B cell (primary cell): ENCODE data around the gene ACAD11. TPM values are rescaled to one million over a fixed set of nuclear protein-coding genes. Genes with fewer than 3 reads are reported as not detected.

Source experiments
- ATAC-seq: fragments of 200-7000 bp; cut with Tn5 transposase; one replicate; pipeline ENCODE4 v1.10.0; 2021; ENCODE audit warnings: low read depth, mild to moderate bottlenecking, moderate number of reproducible peaks, moderate library complexity
- CTCF ChIA-PET: fragments of 350-600 bp; sonication (Branson Sonifier 250); formaldehyde crosslinking; loops from one replicate; lab custom pipeline; 2021; ENCODE audit warnings: antibody characterized with exemption, inconsistent platforms; lab: Charles Lee
- POLR2A ChIA-PET: fragments of 350-600 bp; sonication (Branson Sonifier 250); formaldehyde crosslinking; loops from one replicate; lab custom pipeline; 2021; ENCODE audit warnings: antibody characterized with exemption; lab: Charles Lee
- DNase-seq: peaks from one replicate; pipeline ENCODE4 v3.0.0; 2013
- H2AFZ ChIP-seq: 2 replicates; pipeline ENCODE4 v1.6.1; 2012; ENCODE audit warnings: mild to moderate bottlenecking, low read depth, low read length; ENCODE audit not compliant: insufficient read depth, poor library complexity, severe bottlenecking
- H3K27ac ChIP-seq, 2 donors: 1 replicate in 1 of 2; 2 replicates in 1 of 2; pipeline ENCODE4 v1.5.1; 2012 to 2013; ENCODE audit warnings: low read length in 2 of 2, mild to moderate bottlenecking in 2 of 2, moderate library complexity in 1 of 2
- H3K27me3 ChIP-seq, 4 experiments: fragments of 200-600 bp in 1 of 4; sonication (generic) in 1 of 4; replicated peaks in 1 of 4; 1 replicate in 2 of 4; 2 replicates in 2 of 4; pipeline versions ENCODE4 v1.6.1 to v1.7.0; 2013 to 2016; ENCODE audit warnings: low read length in 3 of 4, mild to moderate bottlenecking in 2 of 4, mixed read lengths in 1 of 4, moderate library complexity in 1 of 4; ENCODE audit not compliant: insufficient read depth in 4 of 4, control insufficient read depth in 3 of 4; ENCODE audit errors: control extremely low read depth in 1 of 4
- H3K36me3 ChIP-seq, 2 experiments: replicated peaks in 1 of 2; 1 replicate in 1 of 2; 2 replicates in 1 of 2; pipeline versions ENCODE4 v1.6.1 to v1.7.1; 2013; ENCODE audit warnings: low read length in 1 of 2; ENCODE audit not compliant: insufficient read depth in 2 of 2, control insufficient read depth in 1 of 2; ENCODE audit errors: control extremely low read depth in 1 of 2, extremely low read depth in 1 of 2
- H3K4me1 ChIP-seq, 2 donors: fragments of 200-600 bp in 1 of 2; sonication (generic) in 1 of 2; 1 replicate in 1 of 2; 2 replicates in 1 of 2; pipeline versions ENCODE4 v1.5.1 to v1.6.1; 2013 to 2017; ENCODE audit warnings: low read length in 2 of 2; ENCODE audit not compliant: control insufficient read depth in 2 of 2, insufficient read depth in 2 of 2
- H3K4me2 ChIP-seq: replicated peaks from 2 replicates; pipeline ENCODE3; 2012; ENCODE audit warnings: mild to moderate bottlenecking, low read depth, low read length; ENCODE audit not compliant: poor library complexity, severe bottlenecking
- H3K4me3 ChIP-seq, 5 experiments: fragments of 200-600 bp in 1 of 5; sonication (generic) in 1 of 5; 1 replicate in 3 of 5; 2 replicates in 2 of 5; pipeline versions ENCODE4 v1.5.1 to v1.7.0; 2011 to 2016; ENCODE audit warnings: low read length in 4 of 5, mild to moderate bottlenecking in 4 of 5, low read depth in 2 of 5, control low read depth in 1 of 5, moderate library complexity in 1 of 5; ENCODE audit not compliant: insufficient read depth in 1 of 5; ENCODE audit errors: control extremely low read depth in 1 of 5, extremely low read depth in 1 of 5
- H3K79me2 ChIP-seq: fragments of 200-600 bp; sonication (generic); one replicate; pipeline ENCODE4 v1.6.0; 2016; ENCODE audit warnings: low read length; ENCODE audit not compliant: control insufficient read depth, insufficient read depth
- H3K9ac ChIP-seq: fragments of 200-600 bp; sonication (generic); 2 replicates; pipeline ENCODE4 v1.6.1; 2017; ENCODE audit warnings: mild to moderate bottlenecking, low read length, moderate library complexity
- H3K9me3 ChIP-seq, 3 donors: one replicate each; pipeline versions ENCODE4 v1.6.1 to v1.7.1; 2013; ENCODE audit warnings: low read length in 2 of 3; ENCODE audit not compliant: control insufficient read depth in 2 of 3, insufficient read depth in 1 of 3; ENCODE audit errors: control extremely low read depth in 1 of 3
- H4K20me1 ChIP-seq: 2 replicates; pipeline ENCODE4 v1.6.0; 2012; ENCODE audit warnings: mild to moderate bottlenecking, low read length; ENCODE audit not compliant: insufficient read depth, control insufficient read depth, poor library complexity, severe bottlenecking
- H3K27ac Mint-ChIP-seq: one replicate; pipeline ENCODE4 v1.8.0; 2021; ENCODE audit warnings: mixed read lengths
- H3K27me3 Mint-ChIP-seq: one replicate; pipeline ENCODE4 v1.8.0; 2021; ENCODE audit warnings: mixed read lengths
- H3K4me1 Mint-ChIP-seq: one replicate; pipeline ENCODE4 v1.8.0; 2021; ENCODE audit warnings: mixed read lengths
- H3K4me3 Mint-ChIP-seq: one replicate; pipeline ENCODE4 v1.8.0; 2021; ENCODE audit warnings: mixed read lengths
- H3K9me3 Mint-ChIP-seq: one replicate; pipeline ENCODE4 v1.8.0; 2022; ENCODE audit warnings: mixed read lengths; ENCODE audit not compliant: insufficient read depth
- EZH2 ChIP-seq: IDR thresholded peaks from 2 replicates; pipeline ENCODE4 v1.6.1; 2012; ENCODE audit warnings: borderline replicate concordance, low read depth, mild to moderate bottlenecking, moderate library complexity, low read length; ENCODE audit not compliant: insufficient read depth, poor library complexity, severe bottlenecking
- WGBS: methylation state at CpG from one replicate; pipeline ENCODE4 v1.1.5; 2013; ENCODE audit warnings: missing lambda C conversion rate; ENCODE audit not compliant: insufficient coverage; 5-methylcytosine and 5-hydroxymethylcytosine counted together
- intact Hi-C: fragments of 100-400 bp; cut with micrococcal nuclease; formaldehyde crosslinking; loops from one replicate; pipeline ENCODE4 v1.10.0; 2022
- polyA plus RNA-seq: library from polyadenylated mRNA; depleted of rRNA; stranded (reverse); fragments of >200 nt; gene quantifications from 2 replicates; pipeline ENCODE4 v1.2.3, GENCODE V29; 2012
- total RNA-seq, 2 donors: library from RNA; stranded (reverse); fragments of 120-200 nt in 1 of 2; gene quantifications; 1 replicate in 1 of 2; 2 replicates in 1 of 2; pipeline versions ENCODE4 v1.2.3 to v1.2.4, GENCODE V29; 2013 to 2022
- TF ChIP-seq, protein P1 (sequence below): fragments of 200-600 bp; IDR thresholded peaks from one replicate; pipeline ENCODE4 v1.8.0; 2022; ENCODE audit warnings: antibody characterized with exemption, mild to moderate bottlenecking

ACAD11 gene
- total and polyA plus RNA-seq, 2 donors (not counting 1 experiment from before 2014, with no cell fraction given) = 23.4 to 26.9 TPM

DNA sequence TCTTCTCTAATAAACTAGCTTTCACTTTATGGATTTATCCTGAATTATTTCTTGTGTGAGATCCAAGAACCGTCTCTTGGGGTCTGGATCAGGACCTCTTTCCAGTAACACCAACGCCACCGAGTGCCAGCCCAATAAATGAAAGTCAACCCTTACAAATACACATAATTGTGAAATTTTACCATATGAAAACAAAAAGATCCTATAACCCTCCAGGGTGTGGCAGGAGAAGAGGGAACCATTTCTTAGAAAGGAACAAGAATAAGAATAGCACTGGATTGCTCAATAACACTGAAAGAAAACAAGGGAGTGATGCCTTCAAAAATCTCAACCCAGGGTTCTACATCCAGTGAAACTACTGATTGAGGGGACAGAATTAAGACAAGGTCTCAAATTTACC lies 114.1 kb downstream of the ACAD11 start:
- Histone ChIP-seq H2AFZ (no peak overlapping the region), H3K27me3 (no peaks in the 10 kb centered on the region), H3K9me3 (no peaks in the 10 kb centered on the region), H3K9ac (no peak overlapping the region), H4K20me1 (no peaks in the 10 kb centered on the region), H3K27ac (no peak overlapping the region), H3K4me1 (peaks cover 0 to 7% of the 10 kb centered on the region in 2 donors), H3K4me3 (no peak overlapping the region), H3K79me2 (no peaks in the 10 kb centered on the region), H3K36me3 (peaks cover 3 to 13% of the 10 kb centered on the region in 2 experiments), H3K4me2 (no peak overlapping the region)
- CTCF ChIA-PET = interaction anchor here (0.7 to 4.3 kb wide), 6 partner anchors 9 to 745 kb away, joined by 3 to 17 read pairs (median 4); no protein-coding TSS in a partner anchor
- Mint-ChIP-seq H3K4me1 (peaks cover 7% of the 10 kb centered on the region), H3K4me3 (no peak overlapping the region), H3K27me3 (no peaks in the 10 kb centered on the region), H3K27ac (no peak overlapping the region), H3K9me3 (no peaks in the 10 kb centered on the region)
- WGBS = no CpG with 5 or more reads among the region's 3 CpGs
- ATAC-seq (no peak), DNase-seq (no peak)
- POLR2A ChIA-PET = no interaction called here
- intact Hi-C loops = no loop called here
- no peak for TF ChIP-seq EZH2
- TF ChIP-seq, protein P1, sequence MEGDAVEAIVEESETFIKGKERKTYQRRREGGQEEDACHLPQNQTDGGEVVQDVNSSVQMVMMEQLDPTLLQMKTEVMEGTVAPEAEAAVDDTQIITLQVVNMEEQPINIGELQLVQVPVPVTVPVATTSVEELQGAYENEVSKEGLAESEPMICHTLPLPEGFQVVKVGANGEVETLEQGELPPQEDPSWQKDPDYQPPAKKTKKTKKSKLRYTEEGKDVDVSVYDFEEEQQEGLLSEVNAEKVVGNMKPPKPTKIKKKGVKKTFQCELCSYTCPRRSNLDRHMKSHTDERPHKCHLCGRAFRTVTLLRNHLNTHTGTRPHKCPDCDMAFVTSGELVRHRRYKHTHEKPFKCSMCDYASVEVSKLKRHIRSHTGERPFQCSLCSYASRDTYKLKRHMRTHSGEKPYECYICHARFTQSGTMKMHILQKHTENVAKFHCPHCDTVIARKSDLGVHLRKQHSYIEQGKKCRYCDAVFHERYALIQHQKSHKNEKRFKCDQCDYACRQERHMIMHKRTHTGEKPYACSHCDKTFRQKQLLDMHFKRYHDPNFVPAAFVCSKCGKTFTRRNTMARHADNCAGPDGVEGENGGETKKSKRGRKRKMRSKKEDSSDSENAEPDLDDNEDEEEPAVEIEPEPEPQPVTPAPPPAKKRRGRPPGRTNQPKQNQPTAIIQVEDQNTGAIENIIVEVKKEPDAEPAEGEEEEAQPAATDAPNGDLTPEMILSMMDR = no peak

DNA sequence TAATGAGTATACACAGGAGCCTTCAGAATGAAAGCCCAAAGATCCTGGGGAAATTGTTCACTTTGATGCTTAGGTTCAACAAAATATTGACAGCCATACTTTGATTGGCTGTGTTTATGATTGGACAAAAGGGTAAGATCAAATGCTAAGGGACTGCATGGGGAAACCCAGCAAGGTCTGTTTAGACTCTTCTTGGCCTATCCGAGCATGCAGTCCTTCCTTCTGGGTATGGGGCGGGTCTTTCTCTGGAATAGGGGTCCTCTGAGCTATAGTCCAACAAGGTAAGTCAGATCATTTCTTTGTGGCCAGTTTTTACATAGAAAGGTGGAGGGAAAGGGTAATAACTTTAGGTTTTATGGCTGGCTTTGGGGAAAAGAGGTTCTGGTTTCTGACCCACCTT lies 115.5 kb downstream of the ACAD11 start:
- Histone ChIP-seq H4K20me1 (no peaks in the 10 kb centered on the region), H3K4me3 (no peak overlapping the region), H2AFZ (no peak overlapping the region), H3K9me3 (no peaks in the 10 kb centered on the region), H3K9ac (no peak overlapping the region), H3K4me2 (no peak overlapping the region), H3K36me3 (peaks cover 13 to 26% of the 10 kb centered on the region in 2 experiments), H3K27me3 (no peaks in the 10 kb centered on the region), H3K27ac (no peak overlapping the region), H3K4me1 (no peaks in the 10 kb centered on the region), H3K79me2 (no peaks in the 10 kb centered on the region)
- WGBS = 90% methylated on average over 2 of the region's 2 CpGs
- Mint-ChIP-seq H3K27ac (no peak overlapping the region), H3K27me3 (no peaks in the 10 kb centered on the region), H3K4me3 (no peak overlapping the region), H3K9me3 (no peaks in the 10 kb centered on the region), H3K4me1 (no peaks in the 10 kb centered on the region)
- TF ChIP-seq EZH2 = no peak
- TF ChIP-seq, protein P1 = no peak
- ATAC-seq (no peak), DNase-seq (no peak)
- CTCF ChIA-PET = no interaction called here
- POLR2A ChIA-PET = no interaction called here
- intact Hi-C loops = no loop called here
